NCI-H1105 treated with DMSO at 0.1 percent for 48 hours (cell line): Measurements from ENCODE around the gene CTSD.
"Not testable (repeated sequence)": the region's sequence is repeated elsewhere in the genome, so short reads cannot be mapped to it uniquely, and the experiment has no call there.

Experiments
- DNase-seq: peaks from one replicate; lab custom pipeline; 2025; lab: John Stamatoyannopoulos, UW

The CTSD gene

GRCh38 chr11:1770061-1770460 lies 6.3 kb upstream of the CTSD start:
- DNase-seq = no peak

- not testable (repeated sequence) for DNase-seq
Observed at GRCh38 chr11:1769304-1769936, 5.7 kb upstream of the CTSD start.

- DNase-seq = no peak
Observed at GRCh38 chr11:1768141-1768469, 4.4 kb upstream of the CTSD start.

- DNase-seq = no peak
Observed at GRCh38 chr11:1767399-1768140, 3.8 kb upstream of the CTSD start.

GRCh38 chr11:1766719-1767398 lies 3.1 kb upstream of the CTSD start:
- DNase-seq = no peak

- no peak for DNase-seq
Observed at GRCh38 chr11:1765871-1766718, 2.4 kb upstream of the CTSD start.

GRCh38 chr11:1763336-1763795 lies 361 bp downstream of the CTSD start:
- no peak for DNase-seq

- DNase-seq = peak; percentile 29
Observed at GRCh38 chr11:1762537-1763302, 1.0 kb downstream of the CTSD start.

- DNase-seq = no peak
Observed at GRCh38 chr11:1761857-1762536, 1.7 kb downstream of the CTSD start.

- no peak for DNase-seq
Observed at GRCh38 chr11:1761110-1761856, 2.4 kb downstream of the CTSD start.

GRCh38 chr11:1760351-1761109 lies 3.2 kb downstream of the CTSD start:
- no peak for DNase-seq

- DNase-seq = no peak
Observed at GRCh38 chr11:1759851-1760220, 3.9 kb downstream of the CTSD start.

GRCh38 chr11:1759151-1759850 lies 4.4 kb downstream of the CTSD start:
- DNase-seq = no peak

GRCh38 chr11:1758611-1759150 lies 5.0 kb downstream of the CTSD start:
- no peak for DNase-seq

- DNase-seq = no peak
Observed at GRCh38 chr11:1757861-1758610, 5.7 kb downstream of the CTSD start.

GRCh38 chr11:1756791-1757771 lies 6.6 kb downstream of the CTSD start:
- no peak for DNase-seq
